ENCODE data around the gene OR4D1. TPM values are rescaled to one million over a fixed set of nuclear protein-coding genes. Genes with fewer than 3 reads are reported as not detected.

The OR4D1 gene
- 0.02 to 0.03 TPM in 2 of 5 replicates, not detected in the others for total RNA-seq (2022; extraction: Qiagen RNA extraction)

GRCh38 chr17:58147930-58148434 is at the start of gene OR4D1:
Gene OR4D1 (plus strand): TSS chr17:58148384. CDS start chr17:58155154, 6,770 bp downstream.

GRCh38 chr17:58166682-58167081 is 18.5 kb downstream of the OR4D1 start, which contains the start of gene OR4D2:
Gene OR4D2 (plus strand): TSS chr17:58166982. CDS start chr17:58169656, 2,674 bp downstream.

GRCh38 chr17:58192612-58193011 is 44.4 kb downstream of the OR4D1 start, which contains the start of gene EPX:
Gene EPX (plus strand): TSS chr17:58192726. CDS start chr17:58192847, 121 bp downstream.

Other genes with a start within 250 kb of the OR4D1 start
- gene CUEDC1, start 193.0 kb upstream of the OR4D1 start, total RNA-seq (2022; extraction: Qiagen RNA extraction) = 48.2 to 60.2 TPM (median 50.5 TPM) in 5 replicates
- gene VEZF1, start 160.1 kb upstream of the OR4D1 start, total RNA-seq (2022; extraction: Qiagen RNA extraction) = 42.5 to 50.3 TPM (median 47.3 TPM) in 5 replicates
- 220 to 272 TPM (median 241 TPM) in 5 replicates for gene SRSF1, start 141.1 kb upstream of the OR4D1 start, total RNA-seq (2022; extraction: Qiagen RNA extraction)
- gene DYNLL2, start 65.0 kb upstream of the OR4D1 start, total RNA-seq (2022; extraction: Qiagen RNA extraction) = 20.0 to 24.3 TPM (median 22.6 TPM) in 5 replicates
- gene OR4D2, start 18.6 kb downstream of the OR4D1 start, total RNA-seq (2022; extraction: Qiagen RNA extraction) = not detected in 5 replicates
- gene EPX, start 44.3 kb downstream of the OR4D1 start, total RNA-seq (2022; extraction: Qiagen RNA extraction) = 0.03 TPM in 1 of 5 replicates, not detected in the others
- gene MKS1, start 70.9 kb downstream of the OR4D1 start, total RNA-seq (2022; extraction: Qiagen RNA extraction) = 9.7 to 11.7 TPM (median 11.4 TPM) in 5 replicates
- gene LPO, start 90.2 kb downstream of the OR4D1 start, total RNA-seq (2022; extraction: Qiagen RNA extraction) = 0.06 to 0.10 TPM (median 0.08 TPM) in 4 of 5 replicates, not detected in the other
- gene MPO, start 132.6 kb downstream of the OR4D1 start, total RNA-seq (2022; extraction: Qiagen RNA extraction) = not detected in 5 replicates
- not detected in 5 replicates for gene TSPOAP1, start 180.4 kb downstream of the OR4D1 start, total RNA-seq (2022; extraction: Qiagen RNA extraction)
- 99.0 to 159 TPM (median 146 TPM) in 5 replicates for gene SUPT4H1, start 203.8 kb downstream of the OR4D1 start, total RNA-seq (2022; extraction: Qiagen RNA extraction)